HCT116 (cell line): ENCODE results near the gene MYORG. TPM values are rescaled to one million over a fixed set of nuclear protein-coding genes. Genes with fewer than 3 reads are reported as not detected.

Experiments
- ATAC-seq: fragments of 200-7000 bp; cut with Tn5 transposase; 2 replicates; pipeline ENCODE4 v1.9.1; 2020; ENCODE audit warnings: mild to moderate bottlenecking, moderate library complexity
- BruUV-seq: library from RNA; stranded (reverse); fragments of 400-500 nt; replicated peaks from 2 replicates; lab custom pipeline; 2021; lab: Mats Ljungman, UMichigan
- CTCF ChIA-PET: fragments of 300-600 bp; sonication (Branson Sonifier 250); formaldehyde crosslinking; loops from one replicate; lab custom pipeline; 2021; ENCODE audit warnings: antibody characterized with exemption; lab: Charles Lee
- POLR2A ChIA-PET: fragments of 300-600, 350-600 bp; sonication (Branson Sonifier 250); formaldehyde crosslinking; loops from one replicate; lab custom pipeline; 2021; ENCODE audit warnings: antibody characterized with exemption; lab: Charles Lee
- RAD21 ChIA-PET, 2 experiments: fragments of 300-600 bp; sonication (Branson Sonifier 250); formaldehyde crosslinking; loops; one replicate each; lab custom pipeline; 2023; ENCODE audit warnings: low total read pairs in 2 of 2; ENCODE audit not compliant: uncharacterized antibody in 2 of 2, unreplicated experiment in 2 of 2, low non-redundant PET in 1 of 2; lab: Charles Lee
- DNase-seq: peaks from one replicate; pipeline ENCODE4 v3.0.0-alpha.2; 2010; ENCODE audit warnings: low read depth, low spot score
- H2AFZ ChIP-seq: fragments of 200-600 bp; shearing (Covaris generic), sonication (generic); 2 replicates; pipeline ENCODE4 v1.6.1; 2017; ENCODE audit warnings: low read depth, mixed run types, mixed read lengths, antibody characterized with exemption, low read length; ENCODE audit not compliant: poor library complexity, severe bottlenecking
- H3K27ac ChIP-seq: 2 replicates; pipeline ENCODE4 v1.5.1; 2012; ENCODE audit warnings: low read depth, low read length
- H3K27me3 ChIP-seq: fragments of 200-600 bp; sonication (generic); 2 replicates; pipeline ENCODE4 v1.6.1; 2016; ENCODE audit warnings: mixed run types, low read length, mixed read lengths; ENCODE audit not compliant: insufficient read depth
- H3K36me3 ChIP-seq, 2 experiments: fragments of 200-500 bp in 1 of 2; fragments of 200-600 bp in 1 of 2; sonication (Bioruptor generic) in 1 of 2; sonication (generic) in 1 of 2; 2 replicates each; pipeline versions ENCODE4 v1.5.1 to v1.6.1; 2014 to 2016; ENCODE audit warnings: low read length in 2 of 2, inconsistent platforms in 1 of 2, mixed read lengths in 1 of 2, mixed run types in 1 of 2; ENCODE audit not compliant: insufficient read depth in 2 of 2, control insufficient read depth in 1 of 2
- H3K4me1 ChIP-seq, 2 experiments: fragments of 200-600 bp in 1 of 2; sonication (generic) in 1 of 2; 2 replicates each; pipeline versions ENCODE4 v1.5.1 to v1.6.1; 2012 to 2017; ENCODE audit warnings: low read length in 2 of 2, inconsistent platforms in 1 of 2, mild to moderate bottlenecking in 1 of 2, mixed read lengths in 1 of 2, mixed run types in 1 of 2, moderate library complexity in 1 of 2; ENCODE audit not compliant: insufficient read depth in 2 of 2, control insufficient read depth in 1 of 2
- H3K4me2 ChIP-seq: fragments of 200-600 bp; sonication (generic); 2 replicates; pipeline ENCODE4 v1.6.1; 2017; ENCODE audit warnings: mixed run types, low read length, mixed read lengths
- H3K4me3 ChIP-seq, 2 experiments: fragments of 200-600 bp in 1 of 2; sonication (generic) in 1 of 2; replicated peaks in 1 of 2; 2 replicates each; pipeline ENCODE4 v1.5.1; 2011 to 2016; ENCODE audit warnings: low read length in 2 of 2, control low read depth in 1 of 2, low read depth in 1 of 2, mild to moderate bottlenecking in 1 of 2, mixed read lengths in 1 of 2, mixed run types in 1 of 2
- H3K79me2 ChIP-seq: fragments of 200-600 bp; sonication (generic); 2 replicates; pipeline ENCODE4 v1.6.1; 2017; ENCODE audit warnings: mild to moderate bottlenecking, mixed run types, low read length, moderate library complexity, mixed read lengths; ENCODE audit not compliant: insufficient read depth
- H3K9ac ChIP-seq: fragments of 200-600 bp; sonication (generic); 2 replicates; pipeline ENCODE4 v1.6.1; 2016; ENCODE audit warnings: low read length, mixed read lengths
- H3K9me2 ChIP-seq: fragments of 200-600 bp; sonication (generic), shearing (Covaris generic); 2 replicates; pipeline ENCODE4 v1.6.1; 2017; ENCODE audit warnings: mixed run types, mild to moderate bottlenecking, moderate library complexity; ENCODE audit not compliant: insufficient read depth
- H3K9me3 ChIP-seq, 2 experiments: fragments of 200-500 bp in 1 of 2; fragments of 200-600 bp in 1 of 2; sonication (Bioruptor generic) in 1 of 2; sonication (generic) in 1 of 2; 2 replicates each; pipeline ENCODE4 v1.6.1; 2014 to 2017; ENCODE audit warnings: low read length in 2 of 2, mixed read lengths in 2 of 2, inconsistent platforms in 1 of 2, low read depth in 1 of 2, mild to moderate bottlenecking in 1 of 2, mixed run types in 1 of 2, moderate library complexity in 1 of 2; ENCODE audit not compliant: control insufficient read depth in 1 of 2, insufficient read depth in 1 of 2
- H4K20me1 ChIP-seq: fragments of 200-600 bp; sonication (generic), shearing (Covaris generic); 2 replicates; pipeline ENCODE4 v1.6.1; 2017; ENCODE audit warnings: mixed run types, mild to moderate bottlenecking, moderate library complexity; ENCODE audit not compliant: insufficient read depth
- CEBPB ChIP-seq: IDR thresholded peaks from 2 replicates; pipeline ENCODE4 v1.6.1; 2012; ENCODE audit warnings: low read depth
- EZH2phosphoT487 ChIP-seq: fragments of 200-600 bp; IDR thresholded peaks from 2 replicates; pipeline ENCODE4 v1.6.1; 2018; ENCODE audit warnings: antibody characterized with exemption, borderline replicate concordance
- POLR2A ChIP-seq: IDR thresholded peaks from 2 replicates; pipeline ENCODE4 v1.7.0; 2011; ENCODE audit warnings: borderline replicate concordance; ENCODE audit not compliant: insufficient read depth, insufficient read length; ENCODE audit errors: extremely low read depth
- REST ChIP-seq: IDR thresholded peaks from 2 replicates; pipeline ENCODE4 v1.6.1; 2012; ENCODE audit warnings: low read depth
- SP1 ChIP-seq: IDR thresholded peaks from 2 replicates; pipeline ENCODE4 v1.6.1; 2012; ENCODE audit warnings: low read depth
- SRF ChIP-seq: IDR thresholded peaks from 2 replicates; pipeline ENCODE4 v1.6.1; 2012; ENCODE audit warnings: low read depth
- TCF7L2 ChIP-seq: IDR thresholded peaks from 2 replicates; pipeline ENCODE4 v1.7.0; 2011; ENCODE audit warnings: borderline replicate concordance, inconsistent platforms; ENCODE audit not compliant: insufficient read depth, insufficient read length; ENCODE audit errors: extremely low read depth
- intact Hi-C: fragments of 100-400 bp; cut with micrococcal nuclease; formaldehyde crosslinking; loops from 2 replicates; pipeline ENCODE4 v1.10.0; 2022
- total RNA-seq: library from RNA; stranded (reverse); gene quantifications from one replicate; pipeline ENCODE4 v1.2.1, GENCODE V29; 2021; ENCODE audit not compliant: unreplicated experiment
- TF ChIP-seq, protein P1 (sequence below): IDR thresholded peaks from 2 replicates; pipeline ENCODE4 v1.6.1; 2012

Gene MYORG
- total RNA-seq, 1 experiment from 2014 or later = 8.5 TPM

- Histone ChIP-seq H3K4me3 (no peak overlapping the region), H3K27me3 (no peaks in the 10 kb centered on the region), H2AFZ (no peak overlapping the region), H4K20me1 (no peaks in the 10 kb centered on the region), H3K4me1 (peaks cover 15% of the 10 kb centered on the region in 2 experiments), H3K9me3 (no peaks in the 10 kb centered on the region), H3K27ac (no peak overlapping the region), H3K36me3 (peaks cover 0 to 2% of the 10 kb centered on the region in 2 experiments; a peak in 1 of 4 replicates), H3K79me2 (no peaks in the 10 kb centered on the region), H3K9me2 (no peaks in the 10 kb centered on the region), H3K4me2 (no peak overlapping the region), H3K9ac (no peak overlapping the region)
- DNase-seq (no peak), ATAC-seq (no peak)
- ChIA-PET RAD21 (no interaction called here), POLR2A (no interaction called here), CTCF (no interaction called here)
- BruUV-seq = no TSS peak
- TF ChIP-seq CEBPB = no peak
- no peak for TF ChIP-seq EZH2phosphoT487
- TF ChIP-seq REST = no peak
- TF ChIP-seq, protein P1, sequence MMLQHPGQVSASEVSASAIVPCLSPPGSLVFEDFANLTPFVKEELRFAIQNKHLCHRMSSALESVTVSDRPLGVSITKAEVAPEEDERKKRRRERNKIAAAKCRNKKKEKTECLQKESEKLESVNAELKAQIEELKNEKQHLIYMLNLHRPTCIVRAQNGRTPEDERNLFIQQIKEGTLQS = no peak
- no peak for TF ChIP-seq TCF7L2
- TF ChIP-seq SP1 = no peak
- no peak for TF ChIP-seq SRF
- TF ChIP-seq POLR2A = no peak
- intact Hi-C loops = no loop called here
Measured at GRCh38 chr9:34370970-34371880, 5.5 kb downstream of the MYORG start.
